Stimulated activated memory B cell treated with anti-CD40 and anti-IgM and Interleukin-4, amounts not matched to agents 10 μg/mL and 1 μg/mL and 100 μg/mL, for 72 hours (primary cell): ENCODE results near the gene ATP9A.
"Not testable (repeated sequence)": the region's sequence is repeated elsewhere in the genome, so short reads cannot be mapped to it uniquely, and the experiment has no call there.

Experiments used
- ATAC-seq: fragments of 150-1000 bp; cut with Tn5 transposase; 2 replicates; pipeline ENCODE4 v1.10.0; 2021
- H3K27ac Mint-ChIP-seq: one replicate; pipeline ENCODE4 v1.8.0; 2022; ENCODE audit warnings: mild to moderate bottlenecking, mixed read lengths
- H3K27me3 Mint-ChIP-seq: one replicate; pipeline ENCODE4 v1.8.0; 2022; ENCODE audit warnings: mixed read lengths
- H3K36me3 Mint-ChIP-seq: one replicate; pipeline ENCODE4 v1.8.0; 2022; ENCODE audit warnings: mixed read lengths
- H3K4me1 Mint-ChIP-seq: one replicate; pipeline ENCODE4 v1.8.0; 2022; ENCODE audit warnings: mixed read lengths
- H3K4me3 Mint-ChIP-seq: one replicate; pipeline ENCODE4 v1.8.0; 2022; ENCODE audit warnings: mild to moderate bottlenecking, moderate library complexity, mixed read lengths
- H3K9me3 Mint-ChIP-seq: one replicate; pipeline ENCODE4 v1.8.0; 2022; ENCODE audit warnings: mixed read lengths

Gene ATP9A

GRCh38 chr20:51731731-51732095, 36.5 kb downstream of the ATP9A start:
- Mint-ChIP-seq H3K4me3 (no peak overlapping the region), H3K27ac (no peak overlapping the region), H3K27me3 (no peaks in the 10 kb centered on the region), H3K9me3 (no peaks in the 10 kb centered on the region), H3K36me3 (no peaks in the 10 kb centered on the region), H3K4me1 (no peaks in the 10 kb centered on the region)
- no peak for ATAC-seq

GRCh38 chr20:51729771-51730170, 38.4 kb downstream of the ATP9A start:
- H3K27ac Mint-ChIP-seq: no peak overlapping the region
- no peaks in the 10 kb centered on the region for H3K4me1 Mint-ChIP-seq
- ATAC-seq: no peak
- H3K27me3 Mint-ChIP-seq: no peaks in the 10 kb centered on the region
- no peaks in the 10 kb centered on the region for H3K36me3 Mint-ChIP-seq
- no peaks in the 10 kb centered on the region for H3K9me3 Mint-ChIP-seq
- H3K4me3 Mint-ChIP-seq: no peak overlapping the region

- no peak for ATAC-seq
- Mint-ChIP-seq H3K4me1 (no peaks in the 10 kb centered on the region), H3K4me3 (no peak overlapping the region), H3K9me3 (no peaks in the 10 kb centered on the region), H3K27ac (no peak overlapping the region), H3K27me3 (no peaks in the 10 kb centered on the region), H3K36me3 (no peaks in the 10 kb centered on the region)
Observed at GRCh38 chr20:51728737-51729136, 39.5 kb downstream of the ATP9A start.

- Mint-ChIP-seq H3K27ac (no peak overlapping the region), H3K4me3 (no peak overlapping the region), H3K9me3 (no peaks in the 10 kb centered on the region), H3K36me3 (no peaks in the 10 kb centered on the region), H3K27me3 (no peaks in the 10 kb centered on the region), H3K4me1 (no peaks in the 10 kb centered on the region)
- no peak for ATAC-seq
Observed at GRCh38 chr20:51727872-51728271, 40.3 kb downstream of the ATP9A start.

- no peak overlapping the region for H3K4me3 Mint-ChIP-seq
Observed at GRCh38 chr20:51725584-51726176, 42.5 kb downstream of the ATP9A start.

GRCh38 chr20:51723026-51723425, 45.2 kb downstream of the ATP9A start:
- H3K36me3 Mint-ChIP-seq, H3K4me1 Mint-ChIP-seq, H3K9me3 Mint-ChIP-seq, H3K27ac Mint-ChIP-seq, H3K4me3 Mint-ChIP-seq, ATAC-seq: not testable (repeated sequence)
- H3K27me3 Mint-ChIP-seq: peaks cover 13% of the 10 kb centered on the region

More at GRCh38 chr20:51725584-51726176, 42.5 kb downstream of the ATP9A start:
- H3K9me3 Mint-ChIP-seq: no peaks in the 10 kb centered on the region
- ATAC-seq: no peak
- H3K27me3 Mint-ChIP-seq: no peaks in the 10 kb centered on the region
- H3K4me1 Mint-ChIP-seq: no peaks in the 10 kb centered on the region
- H3K36me3 Mint-ChIP-seq: no peaks in the 10 kb centered on the region
- no peak overlapping the region for H3K27ac Mint-ChIP-seq

- not testable (repeated sequence) for H3K9me3 Mint-ChIP-seq, H3K4me3 Mint-ChIP-seq, H3K4me1 Mint-ChIP-seq, ATAC-seq, H3K27ac Mint-ChIP-seq, H3K36me3 Mint-ChIP-seq
- H3K27me3 Mint-ChIP-seq: peaks cover 21% of the 10 kb centered on the region
Observed at GRCh38 chr20:51722246-51722645, 45.9 kb downstream of the ATP9A start.

GRCh38 chr20:51720854-51721253, 47.3 kb downstream of the ATP9A start:
- peaks cover 24% of the 10 kb centered on the region for H3K27me3 Mint-ChIP-seq
- H3K4me3 Mint-ChIP-seq: no peak overlapping the region
- no peaks in the 10 kb centered on the region for H3K4me1 Mint-ChIP-seq
- no peaks in the 10 kb centered on the region for H3K36me3 Mint-ChIP-seq
- no peak overlapping the region for H3K27ac Mint-ChIP-seq
- no peak for ATAC-seq
- no peaks in the 10 kb centered on the region for H3K9me3 Mint-ChIP-seq

- H3K27me3 Mint-ChIP-seq: peaks cover 24% of the 10 kb centered on the region
- H3K4me3 Mint-ChIP-seq: no peak overlapping the region
- H3K36me3 Mint-ChIP-seq: no peaks in the 10 kb centered on the region
- no peak for ATAC-seq
- H3K9me3 Mint-ChIP-seq: no peaks in the 10 kb centered on the region
- H3K4me1 Mint-ChIP-seq: no peaks in the 10 kb centered on the region
- no peak overlapping the region for H3K27ac Mint-ChIP-seq
Observed at GRCh38 chr20:51720384-51720783, 47.8 kb downstream of the ATP9A start.

GRCh38 chr20:51715856-51716185, 52.4 kb downstream of the ATP9A start:
- H3K27ac Mint-ChIP-seq: no peak overlapping the region
- peaks cover 26% of the 10 kb centered on the region for H3K27me3 Mint-ChIP-seq

GRCh38 chr20:51715163-51715855, 52.9 kb downstream of the ATP9A start:
- Mint-ChIP-seq H3K27ac (no peak overlapping the region), H3K36me3 (no peaks in the 10 kb centered on the region), H3K9me3 (no peaks in the 10 kb centered on the region), H3K4me3 (no peak overlapping the region), H3K27me3 (peaks cover 31% of the 10 kb centered on the region), H3K4me1 (no peaks in the 10 kb centered on the region)
- ATAC-seq: no peak

More at GRCh38 chr20:51715856-51716185, 52.4 kb downstream of the ATP9A start:
- Mint-ChIP-seq H3K4me3 (no peak overlapping the region), H3K36me3 (no peaks in the 10 kb centered on the region), H3K9me3 (no peaks in the 10 kb centered on the region), H3K4me1 (no peaks in the 10 kb centered on the region)
- ATAC-seq: no peak

GRCh38 chr20:51713213-51713598, 55.0 kb downstream of the ATP9A start:
- no peaks in the 10 kb centered on the region for H3K9me3 Mint-ChIP-seq
- H3K4me3 Mint-ChIP-seq: no peak overlapping the region
- no peak for ATAC-seq
- no peaks in the 10 kb centered on the region for H3K4me1 Mint-ChIP-seq
- H3K27me3 Mint-ChIP-seq: peaks cover 28% of the 10 kb centered on the region
- no peaks in the 10 kb centered on the region for H3K36me3 Mint-ChIP-seq
- H3K27ac Mint-ChIP-seq: no peak overlapping the region

GRCh38 chr20:51712501-51713212, 55.5 kb downstream of the ATP9A start:
- Mint-ChIP-seq H3K9me3 (no peaks in the 10 kb centered on the region), H3K27me3 (peaks cover 23% of the 10 kb centered on the region), H3K4me3 (no peak overlapping the region), H3K4me1 (no peaks in the 10 kb centered on the region), H3K36me3 (no peaks in the 10 kb centered on the region), H3K27ac (no peak overlapping the region)
- no peak for ATAC-seq

- Mint-ChIP-seq H3K4me3 (no peak overlapping the region), H3K27me3 (peaks cover 24% of the 10 kb centered on the region), H3K27ac (no peak overlapping the region), H3K36me3 (no peaks in the 10 kb centered on the region), H3K9me3 (no peaks in the 10 kb centered on the region), H3K4me1 (no peaks in the 10 kb centered on the region)
- no peak for ATAC-seq
Observed at GRCh38 chr20:51711426-51711825, 56.8 kb downstream of the ATP9A start.

- Mint-ChIP-seq H3K9me3 (no peaks in the 10 kb centered on the region), H3K27me3 (peaks cover 24% of the 10 kb centered on the region), H3K27ac (no peak overlapping the region), H3K36me3 (no peaks in the 10 kb centered on the region), H3K4me1 (no peaks in the 10 kb centered on the region), H3K4me3 (no peak overlapping the region)
- no peak for ATAC-seq
Observed at GRCh38 chr20:51710361-51710894, 57.8 kb downstream of the ATP9A start.

GRCh38 chr20:51705400-51705799, 62.8 kb downstream of the ATP9A start:
- peaks cover 24% of the 10 kb centered on the region for H3K27me3 Mint-ChIP-seq
- no peak overlapping the region for H3K27ac Mint-ChIP-seq
- H3K9me3 Mint-ChIP-seq: no peaks in the 10 kb centered on the region
- no peak for ATAC-seq
- H3K36me3 Mint-ChIP-seq: no peaks in the 10 kb centered on the region
- H3K4me1 Mint-ChIP-seq: no peaks in the 10 kb centered on the region
- no peak overlapping the region for H3K4me3 Mint-ChIP-seq
